BLaER1 treated with 17β-estradiol and CSF1 and Interleukin-3, amounts not matched to agents 10 nM and 100 nM (cell line): ENCODE measurements around the gene LRRC71.

ENCODE experiments used
- H3K27ac ChIP-seq, 11 experiments: shearing (Covaris generic); formaldehyde crosslinking; 2 replicates each; pipeline ENCODE4 v1.8.1; 2022
- H3K27me3 ChIP-seq, 11 experiments: shearing (Covaris generic); formaldehyde crosslinking; 2 replicates each; pipeline ENCODE4 v1.8.1; 2022
- H3K36me3 ChIP-seq, 11 experiments: shearing (Covaris generic); formaldehyde crosslinking; 2 replicates each; pipeline ENCODE4 v1.8.1; 2022
- H3K4me1 ChIP-seq, 10 experiments: shearing (Covaris generic); formaldehyde crosslinking; 2 replicates each; pipeline ENCODE4 v1.8.1; 2022
- H3K4me2 ChIP-seq, 11 experiments: shearing (Covaris generic); formaldehyde crosslinking; 2 replicates each; pipeline ENCODE4 v1.8.1; 2022
- H3K4me3 ChIP-seq, 10 experiments: shearing (Covaris generic); formaldehyde crosslinking; 2 replicates each; pipeline ENCODE4 v1.8.1; 2022
- H3K9ac ChIP-seq, 11 experiments: shearing (Covaris generic); formaldehyde crosslinking; 2 replicates each; pipeline ENCODE4 v1.8.1; 2022
- H3K9me3 ChIP-seq, 11 experiments: shearing (Covaris generic); formaldehyde crosslinking; replicated peaks in 1 of 11; 2 replicates each; pipeline ENCODE4 v1.8.1; 2022
- H4K20me1 ChIP-seq, 11 experiments: shearing (Covaris generic); formaldehyde crosslinking; 2 replicates each; pipeline ENCODE4 v1.8.1; 2022
- Cebpa-rat ChIP-seq, 11 experiments: shearing (Covaris generic); IDR thresholded peaks; 2 replicates each; pipeline ENCODE4 v1.8.1; 2022

The LRRC71 gene

DNA sequence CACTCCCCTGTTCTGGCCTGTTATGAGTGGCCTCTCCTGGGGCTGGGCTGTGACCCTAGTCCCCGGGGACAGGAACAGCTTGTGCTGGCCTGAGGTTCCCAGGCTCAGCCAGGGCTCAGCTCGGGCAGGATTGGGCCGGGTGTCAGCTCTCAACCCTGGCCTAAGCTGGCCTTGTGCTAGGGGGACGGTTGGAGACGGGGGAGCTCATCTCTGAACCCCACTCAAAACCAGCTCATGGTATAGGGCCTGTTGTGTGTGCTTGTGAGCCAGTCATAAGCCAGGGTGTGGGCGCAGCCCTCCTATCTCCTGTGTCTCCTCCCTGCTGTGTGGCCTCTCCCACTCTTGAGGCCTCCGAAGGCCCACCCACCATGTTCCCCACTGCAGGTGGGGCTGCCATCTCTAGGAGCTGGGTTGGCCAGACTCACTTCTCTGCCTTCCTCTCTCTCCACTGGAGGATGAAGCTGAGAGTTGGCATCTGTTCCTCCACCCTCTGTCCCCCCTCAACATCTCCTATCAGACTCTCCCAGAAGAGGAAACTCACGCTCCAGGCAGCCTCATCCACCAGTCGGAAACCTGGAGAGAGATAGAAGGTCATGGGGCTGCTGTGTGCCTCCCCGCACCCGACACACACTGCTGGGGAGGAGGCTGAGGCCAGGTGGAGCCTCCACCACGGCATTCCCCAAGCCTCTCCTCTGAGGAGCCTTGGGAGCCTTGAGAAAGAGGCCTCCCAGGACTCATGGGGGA is 25.5 kb upstream of the LRRC71 start:
- Histone ChIP-seq H3K9ac (peak overlapping the region in 3 of 11 experiments; percentile 13 to 52 (median 25); a peak in 3 of 22 replicates), H3K9me3 (no peaks in the 10 kb centered on the region), H3K4me2 (peak overlapping the region; percentile 24 to 88 (median 75); a peak in 21 of 22 replicates), H3K4me1 (peaks cover 51 to 75% (median 64%) of the 10 kb centered on the region in 10 experiments), H3K27me3 (peaks cover 27 to 81% (median 59%) of the 10 kb centered on the region in 11 experiments), H3K4me3 (no peak overlapping the region), H3K36me3 (no peaks in the 10 kb centered on the region), H4K20me1 (no peaks in the 10 kb centered on the region; a peak in 1 of 22 replicates), H3K27ac (0 out of 22 replicates have a peak overlapping the region, but pooled peaks of 1 of the 11 experiments have one; percentile 6)
- no peak for TF ChIP-seq Cebpa-rat (IDR thresholded peaks at IDR 0.05)

DNA sequence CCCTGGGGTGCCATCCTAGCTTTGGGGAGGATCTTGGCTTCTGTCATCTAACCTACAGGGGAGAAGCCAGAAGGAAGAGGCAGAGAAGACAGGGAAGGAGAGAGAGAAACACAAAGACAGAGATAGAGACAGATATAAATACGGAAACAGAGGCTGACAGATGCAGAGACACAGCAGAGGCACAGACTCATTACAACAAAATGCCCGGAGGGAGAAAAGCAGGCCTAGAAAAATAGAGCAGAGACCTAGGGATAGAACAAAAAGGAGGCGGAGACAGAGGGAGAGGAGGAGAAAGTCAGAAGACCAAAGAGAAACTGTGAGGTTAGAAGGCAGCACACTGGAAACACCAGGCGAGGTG is 25.0 kb upstream of the LRRC71 start:
- peaks cover 56 to 80% (median 63%) of the 10 kb centered on the region in 10 experiments for H3K4me1 ChIP-seq
- TF ChIP-seq Cebpa-rat (IDR thresholded peaks at IDR 0.05) = no peak
- H3K27ac ChIP-seq = no peak overlapping the region
- no peaks in the 10 kb centered on the region; a peak in 1 of 22 replicates for H4K20me1 ChIP-seq
- H3K27me3 ChIP-seq = peaks cover 27 to 81% (median 59%) of the 10 kb centered on the region in 11 experiments
- no peak overlapping the region; a peak in 1 of 22 replicates for H3K9ac ChIP-seq
- H3K36me3 ChIP-seq = no peaks in the 10 kb centered on the region
- H3K4me2 ChIP-seq = peak overlapping the region in 8 of 11 experiments; percentile 65 to 88 (median 76); a peak in 12 of 22 replicates
- H3K9me3 ChIP-seq = no peaks in the 10 kb centered on the region
- H3K4me3 ChIP-seq = no peak overlapping the region

DNA sequence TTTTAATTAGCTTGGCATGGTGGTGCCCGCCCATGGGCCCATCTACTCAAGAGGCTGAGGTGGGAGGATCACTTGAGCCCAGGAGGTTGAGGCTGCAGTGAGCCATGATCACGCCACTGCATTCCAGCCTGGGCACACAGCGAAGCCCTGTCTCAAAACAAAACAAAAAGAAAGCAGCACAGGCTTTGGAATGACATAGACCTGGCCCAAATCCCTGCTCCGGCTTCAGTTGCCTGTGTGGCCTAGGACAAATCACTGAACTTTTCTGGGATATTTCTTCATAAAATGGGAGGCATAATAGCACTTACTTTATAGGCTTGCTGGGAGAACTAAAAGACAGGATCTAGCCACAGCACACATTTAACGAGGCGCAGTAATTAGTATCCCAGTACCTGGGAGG is 24.5 kb upstream of the LRRC71 start:
- no peaks in the 10 kb centered on the region for H3K36me3 ChIP-seq
- H3K9ac ChIP-seq = no peak overlapping the region
- H4K20me1 ChIP-seq = no peaks in the 10 kb centered on the region; a peak in 1 of 22 replicates
- H3K4me2 ChIP-seq = peak overlapping the region in 2 of 11 experiments; percentile 87 to 88; a peak in 2 of 22 replicates
- H3K27ac ChIP-seq = no peak overlapping the region
- H3K4me1 ChIP-seq = peaks cover 57 to 85% (median 63%) of the 10 kb centered on the region in 10 experiments
- no peak overlapping the region for H3K4me3 ChIP-seq
- H3K9me3 ChIP-seq = no peaks in the 10 kb centered on the region
- H3K27me3 ChIP-seq = peaks cover 27 to 80% (median 58%) of the 10 kb centered on the region in 11 experiments
- no peak for TF ChIP-seq Cebpa-rat (IDR thresholded peaks at IDR 0.05)

DNA sequence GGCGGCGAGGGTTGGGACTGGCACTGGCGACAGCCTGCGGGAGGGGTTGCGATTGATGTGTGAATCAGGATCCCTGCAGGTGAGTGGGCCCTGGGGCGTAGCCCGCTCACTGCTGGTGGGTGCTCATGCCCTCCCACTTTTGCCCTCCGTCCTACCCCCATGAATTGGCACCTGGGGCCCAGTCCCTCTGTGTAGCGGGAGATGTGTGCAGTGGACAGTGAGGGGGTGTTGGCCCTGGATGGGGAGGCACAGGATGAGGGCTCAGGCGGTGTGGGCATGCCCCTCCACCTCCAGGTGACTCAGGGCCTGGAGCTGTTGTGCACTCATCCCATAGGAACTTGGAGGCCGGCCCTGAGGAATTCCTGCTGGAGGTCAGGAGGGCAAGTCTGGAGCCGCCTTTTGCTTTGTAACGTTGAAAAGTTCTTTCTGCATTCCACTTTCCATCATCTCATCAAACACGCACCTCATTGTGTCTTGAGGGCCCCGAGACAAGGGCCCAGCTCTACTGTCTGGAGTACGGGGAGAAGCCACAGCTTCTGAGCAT is 23.9 kb upstream of the LRRC71 start:
- Histone ChIP-seq H3K4me1 (peaks cover 57 to 91% (median 63%) of the 10 kb centered on the region in 10 experiments), H3K27ac (no peak overlapping the region), H3K4me3 (no peak overlapping the region), H3K27me3 (peaks cover 27 to 73% (median 52%) of the 10 kb centered on the region in 11 experiments), H3K4me2 (peak overlapping the region; percentile 65 to 85 (median 73)), H3K9ac (peak overlapping the region in 3 of 11 experiments; percentile 19 to 53 (median 22); a peak in 3 of 22 replicates), H3K9me3 (no peaks in the 10 kb centered on the region), H4K20me1 (no peaks in the 10 kb centered on the region; a peak in 1 of 22 replicates), H3K36me3 (no peaks in the 10 kb centered on the region)
- no peak for TF ChIP-seq Cebpa-rat (IDR thresholded peaks at IDR 0.05)

DNA sequence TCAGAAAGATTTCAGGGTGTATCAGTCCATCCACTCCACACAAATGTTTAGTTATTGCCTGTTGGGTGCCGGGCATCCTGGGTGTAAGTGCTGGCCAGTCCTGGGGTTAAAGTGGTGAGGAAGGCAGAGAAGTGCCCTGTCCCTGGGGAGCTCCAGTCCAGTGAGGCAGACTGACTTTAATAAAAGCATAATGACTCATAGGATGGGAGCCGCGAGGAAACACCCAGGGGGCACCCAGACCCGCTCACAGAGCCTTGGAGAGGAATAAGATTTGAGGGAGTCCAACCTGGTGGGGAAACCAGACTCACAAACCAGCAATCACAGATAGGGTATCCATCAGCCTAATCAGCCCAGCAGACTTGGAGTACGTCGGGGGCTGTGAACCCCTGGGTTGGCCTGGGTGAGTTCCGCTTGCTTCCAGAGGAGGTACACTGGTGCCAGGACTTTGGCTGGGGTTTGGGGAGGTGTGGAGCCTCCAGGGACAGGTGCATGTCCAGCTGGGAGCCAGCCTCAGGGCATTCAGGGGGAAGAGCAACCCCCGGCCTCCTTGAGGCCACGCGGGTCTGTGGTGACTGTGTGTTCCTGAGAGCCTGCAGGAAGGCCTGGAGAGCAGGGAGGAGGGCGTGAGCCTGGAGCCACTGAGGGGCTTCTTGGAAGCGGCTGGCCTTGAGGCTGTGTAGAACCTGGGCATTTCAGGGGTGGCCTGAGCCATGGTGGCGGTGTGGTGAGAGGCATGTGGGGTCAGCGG is 23.2 kb upstream of the LRRC71 start:
- H3K36me3 ChIP-seq = no peaks in the 10 kb centered on the region
- H4K20me1 ChIP-seq = no peaks in the 10 kb centered on the region; a peak in 1 of 22 replicates
- peaks cover 62 to 98% (median 69%) of the 10 kb centered on the region in 10 experiments for H3K4me1 ChIP-seq
- peak overlapping the region in 10 of 11 experiments; percentile 18 to 57 (median 46); a peak in 13 of 22 replicates for H3K9ac ChIP-seq
- H3K27ac ChIP-seq = peak overlapping the region in 9 of 11 experiments; percentile 12 to 70 (median 62); a peak in 15 of 22 replicates
- H3K4me2 ChIP-seq = peak overlapping the region; percentile 65 to 85 (median 73)
- no peak for TF ChIP-seq Cebpa-rat (IDR thresholded peaks at IDR 0.05)
- no peak overlapping the region for H3K4me3 ChIP-seq
- H3K27me3 ChIP-seq = peaks cover 27 to 66% (median 45%) of the 10 kb centered on the region in 11 experiments
- H3K9me3 ChIP-seq = no peaks in the 10 kb centered on the region

DNA sequence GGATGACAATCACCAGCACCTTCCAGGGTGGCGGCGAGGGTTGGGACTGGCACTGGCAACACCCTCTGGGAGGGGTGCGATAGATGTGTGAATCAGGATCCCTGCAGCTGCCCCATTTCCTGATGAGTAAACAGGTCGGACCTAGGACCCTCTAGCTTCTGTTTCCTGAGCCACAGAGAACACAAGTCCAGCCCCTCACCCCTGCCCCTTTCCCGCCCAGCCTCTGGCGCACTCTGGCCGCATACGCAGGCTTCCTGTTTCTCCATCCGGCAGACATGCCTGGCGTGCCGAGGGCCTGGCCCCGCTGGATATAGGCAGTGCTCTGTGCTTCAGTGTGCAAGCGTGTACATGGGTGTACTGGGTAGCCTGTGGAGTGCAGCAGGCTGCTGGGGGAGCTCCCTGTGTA is 22.3 kb upstream of the LRRC71 start:
- Histone ChIP-seq H3K9me3 (no peaks in the 10 kb centered on the region), H3K4me1 (peaks cover 54 to 95% (median 63%) of the 10 kb centered on the region in 10 experiments), H3K27me3 (peaks cover 18 to 57% (median 36%) of the 10 kb centered on the region in 11 experiments), H3K4me3 (peak overlapping the region in 1 of 10 experiments; percentile 39; a peak in 1 of 20 replicates), H3K27ac (peak overlapping the region in 9 of 11 experiments; percentile 40 to 70 (median 62); a peak in 17 of 22 replicates), H4K20me1 (no peaks in the 10 kb centered on the region; a peak in 1 of 22 replicates), H3K4me2 (peak overlapping the region; percentile 65 to 85 (median 73)), H3K36me3 (no peaks in the 10 kb centered on the region), H3K9ac (peak overlapping the region; percentile 18 to 57 (median 47); a peak in 13 of 22 replicates)
- no peak for TF ChIP-seq Cebpa-rat (IDR thresholded peaks at IDR 0.05)

DNA sequence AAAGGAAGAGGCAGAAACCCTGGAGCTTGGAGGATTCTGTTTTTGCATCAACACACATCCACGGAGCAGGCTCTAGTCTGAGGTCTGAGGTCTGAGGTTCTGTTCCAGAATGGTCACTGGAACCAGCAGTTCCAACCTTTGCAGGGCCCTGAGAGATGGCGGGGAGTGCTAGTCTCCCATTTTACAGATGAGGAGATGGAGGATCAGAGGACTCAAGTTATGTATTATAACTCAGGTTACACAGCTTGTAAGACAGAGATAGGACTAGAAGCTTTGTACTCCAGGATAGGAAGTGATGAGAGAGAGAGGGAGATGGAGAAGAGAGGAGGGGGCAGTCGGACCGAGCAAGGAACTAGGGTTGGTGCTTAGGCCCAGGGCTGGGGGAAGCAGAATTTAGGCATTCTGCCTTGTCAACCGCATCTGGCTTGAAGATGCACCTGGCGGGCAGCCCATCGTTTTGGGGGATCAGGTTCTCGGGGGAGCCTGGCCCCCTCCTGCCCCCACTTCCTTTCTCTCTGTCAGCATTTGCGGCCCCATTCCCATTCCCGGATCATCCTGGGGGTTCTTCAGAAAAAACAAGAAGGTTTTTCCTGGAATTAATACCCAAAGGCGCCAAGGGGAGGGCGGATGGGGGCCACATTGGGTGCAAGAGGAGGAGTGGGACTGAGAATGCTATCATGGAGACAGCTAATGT is 21.3 kb upstream of the LRRC71 start:
- H3K9ac ChIP-seq = peak overlapping the region in 5 of 11 experiments; percentile 26 to 57 (median 54); a peak in 5 of 22 replicates
- H4K20me1 ChIP-seq = peaks cover 0 to 3% (median 0%) of the 10 kb centered on the region in 11 experiments; a peak in 1 of 22 replicates
- peak overlapping the region; percentile 65 to 85 (median 73) for H3K4me2 ChIP-seq
- H3K27me3 ChIP-seq = peaks cover 10 to 48% (median 27%) of the 10 kb centered on the region in 11 experiments
- no peak overlapping the region for H3K4me3 ChIP-seq
- peaks cover 45 to 93% (median 55%) of the 10 kb centered on the region in 10 experiments for H3K4me1 ChIP-seq
- no peaks in the 10 kb centered on the region for H3K36me3 ChIP-seq
- TF ChIP-seq Cebpa-rat (IDR thresholded peaks at IDR 0.05) = no peak
- H3K9me3 ChIP-seq = no peaks in the 10 kb centered on the region
- H3K27ac ChIP-seq = peak overlapping the region in 7 of 11 experiments; percentile 55 to 70 (median 63); a peak in 12 of 22 replicates
